Measurements from ENCODE around the gene CHRNB4.

Gene CHRNB4

GRCh38 chr15:78574944-78575343, 66.1 kb downstream of the CHRNB4 start:
- POLR2A ChIA-PET: no interaction called here
- CTCF ChIA-PET: interaction anchor here (0.7 to 3.4 kb wide), 3 partner anchors 9 to 21 kb away, joined by 3 to 13 read pairs (median 3); partner anchors contain the start of gene CHRNA5
- H3K4me3 ChIP-seq (ENCODE audit: low read depth, low read length): no peak overlapping the region
- no peak for DNase-seq (ENCODE audit: low read depth, low spot score)
- TF ChIP-seq CTCF (IDR thresholded peaks at IDR 0.05; ENCODE audit: insufficient read depth, low read length, missing control alignments): no peak
